ENCODE results near the gene UVSSA. TPM values are rescaled to one million over a fixed set of nuclear protein-coding genes. Genes with fewer than 3 reads are reported as not detected.

Gene UVSSA
- total and polyA plus RNA-seq, 9 of the 15 experiments (the other 6 are each of a cell fraction or from before 2014, with no cell fraction given): 0.21 to 14.6 (median 3.3) TPM

- TF ChIP-seq TBL1XR1 (IDR thresholded peaks at IDR 0.05; ENCODE audit: low read length in 2 of 2) (0 out of 4 replicates have a peak, but pooled peaks of 1 of the 2 experiments have one; percentile 5), HMGN3 (IDR thresholded peaks at IDR 0.05; ENCODE audit: borderline replicate concordance, extremely low read depth, insufficient read length, low read depth, low read length) (peak; percentile 46), DACH1 (IDR thresholded peaks at IDR 0.05; ENCODE audit: partially characterized antibody) (no peak), DMBX1 (CRISPR knock-in tag; IDR thresholded peaks at IDR 0.05; ENCODE audit: borderline replicate concordance) (no peak), ZNF512 (tag; IDR thresholded peaks at IDR 0.05) (no peak), NR4A1 (CRISPR knock-in tag; IDR thresholded peaks at IDR 0.05) (no peak), NR4A1 (tag; IDR thresholded peaks at IDR 0.05) (no peak), ETV6 (IDR thresholded peaks at IDR 0.05; ENCODE audit: borderline replicate concordance in 1 of 2, low read depth in 2 of 2, low read length in 1 of 2) (no peak), ETV6 (CRISPR knock-in tag; IDR thresholded peaks at IDR 0.05; ENCODE audit: borderline replicate concordance) (no peak), HMG20A (CRISPR knock-in tag; conservative IDR thresholded peaks at IDR 0.05) (no peak), CREB3 (tag; conservative IDR thresholded peaks at IDR 0.05; ENCODE audit: low read depth) (no peak), TFAP4 (CRISPR knock-in tag; IDR thresholded peaks at IDR 0.05; ENCODE audit: borderline replicate concordance) (peak; percentile 71), SMARCB1 (IDR thresholded peaks at IDR 0.05; ENCODE audit: insufficient read length, low read depth) (no peak), TAF7 (tag; IDR thresholded peaks at IDR 0.05) (no peak), IRF9 (tag; IDR thresholded peaks at IDR 0.05) (no peak), ZNF77 (CRISPR knock-in tag; IDR thresholded peaks at IDR 0.05) (no peak), POLR2AphosphoS5 (IDR thresholded peaks at IDR 0.05; ENCODE audit: control insufficient read depth, insufficient read depth, low read depth, low read length) (peak; percentile 30; the same call in 1 of the 2 replicates), STAT5B (CRISPR knock-in tag; IDR thresholded peaks at IDR 0.05) (no peak), ZNF354B (CRISPR knock-in tag; IDR thresholded peaks at IDR 0.05) (no peak), NBN (IDR thresholded peaks at IDR 0.05; ENCODE audit: low read depth) (no peak), CBX2 (IDR thresholded peaks at IDR 0.05; ENCODE audit: insufficient read depth, low read length, poor library complexity, severe bottlenecking) (no peak), SRSF9 (IDR thresholded peaks at IDR 0.05; ENCODE audit: borderline replicate concordance, low read depth, low read length) (no peak), ZNF717 (CRISPR knock-in tag; IDR thresholded peaks at IDR 0.05) (no peak)
Observed at GRCh38 chr4:1346781-1347409, at the start of gene UVSSA (continued).

All from K562 (cell line).